GM12878 (cell line): ENCODE data around the gene APOBEC3B.

Source experiments
- ATF2 ChIP-seq: IDR thresholded peaks from 2 replicates; pipeline ENCODE4 v1.6.1; 2012; ENCODE audit warnings: low read length, inconsistent platforms
- CBFB ChIP-seq: IDR thresholded peaks from 2 replicates; pipeline ENCODE4 v1.6.1; 2016; ENCODE audit warnings: antibody characterized with exemption, low read depth
- CTCF ChIP-seq, 3 experiments: IDR thresholded peaks in 2 of 3; conservative IDR thresholded peaks in 1 of 3; 2 replicates each; pipeline ENCODE4 v1.5.1; 2011; ENCODE audit warnings: low read depth in 3 of 3, low read length in 3 of 3, mild to moderate bottlenecking in 3 of 3, control low read depth in 2 of 3, moderate library complexity in 2 of 3, inconsistent platforms in 1 of 3, mixed read lengths in 1 of 3; ENCODE audit not compliant: control insufficient read depth in 2 of 3, insufficient read depth in 1 of 3; ENCODE audit errors: extremely low read depth in 1 of 3
- KDM1A ChIP-seq: fragments of 200-600 bp; sonication (generic); IDR thresholded peaks from 2 replicates; pipeline ENCODE4 v1.6.1; 2016; ENCODE audit warnings: borderline replicate concordance
- POLR2A ChIP-seq: IDR thresholded peaks from 2 replicates; pipeline ENCODE4 v1.6.1; 2011; ENCODE audit warnings: low read depth, mild to moderate bottlenecking, low read length
- RFX5 ChIP-seq: IDR thresholded peaks from 2 replicates; pipeline ENCODE4 v1.6.1; 2011; ENCODE audit warnings: low read depth, low read length, improper control_type of control experiment
- TAF1 ChIP-seq: IDR thresholded peaks from 2 replicates; pipeline ENCODE4 v1.6.1; 2011; ENCODE audit warnings: mild to moderate bottlenecking, low read depth, low read length, borderline replicate concordance
- USF2 ChIP-seq: IDR thresholded peaks from 2 replicates; pipeline ENCODE4 v1.6.1; 2011; ENCODE audit warnings: low read depth, low read length, improper control_type of control experiment, borderline replicate concordance
- TF ChIP-seq, protein P1 (sequence below): fragments of 450-650 bp; formaldehyde crosslinking; IDR thresholded peaks from 2 replicates; pipeline ENCODE4 v1.4.0; 2020; ENCODE audit warnings: mild to moderate bottlenecking, moderate library complexity

DNA sequence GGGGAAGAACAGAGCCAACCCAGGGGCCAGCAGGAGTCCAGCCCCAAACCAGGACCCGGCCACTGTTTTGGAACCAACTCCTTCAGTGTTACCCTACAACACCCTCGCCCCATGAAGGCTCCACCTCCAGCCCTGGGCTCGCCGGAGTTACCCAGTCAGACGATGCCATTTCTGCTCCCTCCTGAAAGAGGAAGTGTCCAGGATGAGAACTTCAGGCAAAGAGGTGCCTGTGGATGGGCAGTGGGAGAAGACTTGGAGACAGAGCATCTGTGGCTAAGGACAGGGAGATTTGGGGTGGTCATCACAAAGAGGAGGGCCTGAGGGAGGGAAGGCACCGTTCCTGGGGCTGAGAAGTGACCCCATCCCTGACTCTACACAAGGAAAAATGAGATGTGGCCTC lies 14.0 kb downstream of the APOBEC3B start:
- TF ChIP-seq POLR2A = no peak
- no peak for TF ChIP-seq CTCF (IDR thresholded peaks at IDR 0.05 in 2 of 3, conservative IDR thresholded peaks at IDR 0.05 in 1 of 3; ENCODE audit: control insufficient read depth in 2 of 3, extremely low read depth in 1 of 3, insufficient read depth in 1 of 3, low read depth in 3 of 3, low read length in 3 of 3)
- TF ChIP-seq, protein P1, sequence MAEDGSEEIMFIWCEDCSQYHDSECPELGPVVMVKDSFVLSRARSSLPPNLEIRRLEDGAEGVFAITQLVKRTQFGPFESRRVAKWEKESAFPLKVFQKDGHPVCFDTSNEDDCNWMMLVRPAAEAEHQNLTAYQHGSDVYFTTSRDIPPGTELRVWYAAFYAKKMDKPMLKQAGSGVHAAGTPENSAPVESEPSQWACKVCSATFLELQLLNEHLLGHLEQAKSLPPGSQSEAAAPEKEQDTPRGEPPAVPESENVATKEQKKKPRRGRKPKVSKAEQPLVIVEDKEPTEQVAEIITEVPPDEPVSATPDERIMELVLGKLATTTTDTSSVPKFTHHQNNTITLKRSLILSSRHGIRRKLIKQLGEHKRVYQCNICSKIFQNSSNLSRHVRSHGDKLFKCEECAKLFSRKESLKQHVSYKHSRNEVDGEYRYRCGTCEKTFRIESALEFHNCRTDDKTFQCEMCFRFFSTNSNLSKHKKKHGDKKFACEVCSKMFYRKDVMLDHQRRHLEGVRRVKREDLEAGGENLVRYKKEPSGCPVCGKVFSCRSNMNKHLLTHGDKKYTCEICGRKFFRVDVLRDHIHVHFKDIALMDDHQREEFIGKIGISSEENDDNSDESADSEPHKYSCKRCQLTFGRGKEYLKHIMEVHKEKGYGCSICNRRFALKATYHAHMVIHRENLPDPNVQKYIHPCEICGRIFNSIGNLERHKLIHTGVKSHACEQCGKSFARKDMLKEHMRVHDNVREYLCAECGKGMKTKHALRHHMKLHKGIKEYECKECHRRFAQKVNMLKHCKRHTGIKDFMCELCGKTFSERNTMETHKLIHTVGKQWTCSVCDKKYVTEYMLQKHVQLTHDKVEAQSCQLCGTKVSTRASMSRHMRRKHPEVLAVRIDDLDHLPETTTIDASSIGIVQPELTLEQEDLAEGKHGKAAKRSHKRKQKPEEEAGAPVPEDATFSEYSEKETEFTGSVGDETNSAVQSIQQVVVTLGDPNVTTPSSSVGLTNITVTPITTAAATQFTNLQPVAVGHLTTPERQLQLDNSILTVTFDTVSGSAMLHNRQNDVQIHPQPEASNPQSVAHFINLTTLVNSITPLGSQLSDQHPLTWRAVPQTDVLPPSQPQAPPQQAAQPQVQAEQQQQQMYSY (CRISPR knock-in tag) = no peak
- TF ChIP-seq CBFB = no peak
- TF ChIP-seq KDM1A = no peak
- no peak for TF ChIP-seq ATF2
- TF ChIP-seq TAF1 = no peak
- TF ChIP-seq RFX5 = no peak
- no peak for TF ChIP-seq USF2
